ENCODE measurements around the gene CFLAR.

Gene CFLAR

DNA sequence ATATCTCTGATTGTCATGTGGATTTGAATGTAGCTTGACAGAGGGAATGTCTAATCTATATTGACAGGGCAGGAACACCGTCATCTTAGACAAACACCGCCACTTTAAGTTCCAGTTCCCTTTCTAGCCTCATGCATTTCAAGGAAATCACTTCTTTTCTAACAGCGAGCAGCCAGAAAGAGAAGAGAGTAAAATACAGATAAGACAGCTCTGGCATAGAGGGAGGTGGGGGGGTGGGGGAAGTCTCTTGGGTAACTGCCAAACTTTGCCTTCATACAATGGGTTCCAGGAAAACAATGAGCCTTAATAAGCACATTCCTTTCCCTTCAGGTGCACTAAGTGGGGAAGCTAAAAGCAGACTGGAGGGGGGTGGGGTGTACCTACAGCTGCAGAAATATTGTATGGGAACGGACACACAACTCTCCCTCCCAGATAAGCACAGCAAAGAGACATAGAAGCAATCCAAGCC is 104.2 kb downstream of the CFLAR start:
- no peak for ATAC-seq (replicated peaks; ENCODE audit: extremely low read depth, poor library complexity, severe bottlenecking)
- H3K27ac Mint-ChIP-seq (ENCODE audit: low read depth), result no peak overlapping the region
- H3K4me1 Mint-ChIP-seq, result peaks cover 10% of the 10 kb centered on the region
- DNase-seq (ENCODE audit: low spot score in 2 of 2), result no peak
- peaks cover 8% of the 10 kb centered on the region for H3K36me3 Mint-ChIP-seq (ENCODE audit: insufficient read depth)
- no peak overlapping the region for H3K4me3 Mint-ChIP-seq
- no peaks in the 10 kb centered on the region for H3K9me3 Mint-ChIP-seq
- H3K27me3 Mint-ChIP-seq, result no peaks in the 10 kb centered on the region

DNA sequence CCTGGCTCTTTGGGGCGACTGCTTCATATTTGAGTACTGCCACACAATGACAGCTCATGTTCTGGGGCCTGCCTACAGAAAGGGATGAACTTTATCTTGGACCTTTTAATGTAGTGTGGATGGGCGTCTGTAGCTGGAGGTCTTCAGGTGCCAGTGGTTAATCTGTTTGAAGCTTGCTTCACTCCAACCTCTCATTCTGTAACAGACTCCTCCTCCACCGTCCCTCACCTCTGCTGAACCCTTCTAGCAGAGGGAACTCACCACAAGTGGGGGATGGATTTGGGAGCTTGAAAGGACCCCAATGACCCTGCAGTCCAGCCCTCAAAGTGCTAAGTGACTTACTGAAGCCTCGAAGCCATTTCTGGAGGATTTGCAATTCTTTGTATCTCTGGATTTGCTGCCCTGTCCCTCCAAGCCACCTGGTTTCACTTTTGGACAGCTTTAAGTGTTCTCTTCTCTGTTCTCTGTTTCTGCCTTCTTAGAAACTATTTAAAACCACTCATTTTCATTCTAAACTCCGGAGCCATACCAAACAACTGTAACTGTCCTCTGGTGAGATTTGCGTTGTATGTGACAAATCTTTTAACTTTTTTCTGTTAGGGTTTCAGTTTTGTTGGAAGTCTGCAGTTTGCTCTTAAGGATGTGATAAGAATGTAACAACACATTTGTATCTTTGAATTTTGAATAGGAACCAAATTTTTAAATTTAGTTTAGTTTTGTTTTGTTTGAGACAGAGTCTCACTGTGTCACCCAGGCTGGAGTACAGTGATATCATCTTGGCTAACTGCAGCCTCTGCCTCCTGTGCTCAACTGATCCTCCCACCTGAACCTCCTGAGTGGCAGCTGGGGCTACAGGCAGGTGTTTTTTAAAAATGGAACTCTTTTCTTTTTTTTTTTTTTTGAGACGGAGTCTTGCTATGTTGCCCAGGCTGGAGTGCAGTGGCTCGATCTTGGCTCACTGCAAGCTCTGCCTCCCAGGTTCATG is 107.4 kb downstream of the CFLAR start:
- ATAC-seq (replicated peaks; ENCODE audit: extremely low read depth, poor library complexity, severe bottlenecking) (no peak), DNase-seq (ENCODE audit: low spot score in 2 of 2) (no peak)
- H3K27me3 Mint-ChIP-seq, result no peaks in the 10 kb centered on the region
- no peaks in the 10 kb centered on the region for H3K9me3 Mint-ChIP-seq
- H3K4me1 Mint-ChIP-seq, result peaks cover 6% of the 10 kb centered on the region
- peaks cover 7% of the 10 kb centered on the region for H3K36me3 Mint-ChIP-seq (ENCODE audit: insufficient read depth)
- no peak overlapping the region for H3K4me3 Mint-ChIP-seq
- no peak overlapping the region for H3K27ac Mint-ChIP-seq (ENCODE audit: low read depth)
